Keratinocyte (primary cell): Measurements from ENCODE around the gene PCARE. TPM values are rescaled to one million over a fixed set of nuclear protein-coding genes. Genes with fewer than 3 reads are reported as not detected.

Experiments
- DNase-seq: peaks from one replicate; pipeline ENCODE4 v3.0.0-alpha.2; 2011; ENCODE audit warnings: low read depth, missing footprints, low spot score
- FAIRE-seq: peaks from 2 replicates; lab custom pipeline; 2011; peaks lifted over from hg19 to GRCh38; lab: Jason Lieb, UNC
- H2AFZ ChIP-seq: 2 replicates; pipeline ENCODE4 v1.6.0; 2012; ENCODE audit warnings: low read length, control low read depth, inconsistent platforms; ENCODE audit not compliant: control insufficient read depth
- H3K27ac ChIP-seq: 2 replicates; pipeline ENCODE4 v1.5.1; 2011; ENCODE audit warnings: low read length; ENCODE audit not compliant: control insufficient read depth, insufficient read depth
- H3K27me3 ChIP-seq: 3 replicates; pipeline ENCODE4 v1.6.0; 2011; ENCODE audit warnings: low read length; ENCODE audit not compliant: control insufficient read depth, insufficient read depth; ENCODE audit errors: extremely low read depth
- H3K36me3 ChIP-seq, 2 experiments: 2 replicates in 1 of 2; 3 replicates in 1 of 2; pipeline ENCODE4 v1.5.1; 2011; ENCODE audit warnings: low read length in 2 of 2, mild to moderate bottlenecking in 1 of 2; ENCODE audit not compliant: control insufficient read depth in 2 of 2, insufficient read depth in 2 of 2; ENCODE audit errors: extremely low read depth in 1 of 2
- H3K4me1 ChIP-seq: 3 replicates; pipeline ENCODE4 v1.5.1; 2011; ENCODE audit warnings: low read length; ENCODE audit not compliant: control insufficient read depth, insufficient read depth; ENCODE audit errors: extremely low read depth
- H3K4me2 ChIP-seq: 3 replicates; pipeline ENCODE4 v1.6.0; 2011; ENCODE audit warnings: low read depth, low read length; ENCODE audit not compliant: control insufficient read depth, insufficient read depth; ENCODE audit errors: extremely low read depth
- H3K4me3 ChIP-seq, 3 experiments: fragments of 200-600 bp in 1 of 3; sonication (generic) in 1 of 3; 2 replicates in 2 of 3; 3 replicates in 1 of 3; pipeline ENCODE4 v1.5.1; 2011 to 2016; ENCODE audit warnings: low read length in 3 of 3, mild to moderate bottlenecking in 3 of 3, control low read depth in 2 of 3, inconsistent platforms in 1 of 3, low read depth in 1 of 3, mixed read lengths in 1 of 3, mixed run types in 1 of 3, moderate library complexity in 1 of 3; ENCODE audit not compliant: control insufficient read depth in 2 of 3, insufficient read depth in 2 of 3; ENCODE audit errors: extremely low read depth in 1 of 3
- H3K79me2 ChIP-seq: 2 replicates; pipeline ENCODE4 v1.6.0; 2012; ENCODE audit warnings: low read length; ENCODE audit not compliant: control insufficient read depth, insufficient read depth
- H3K9ac ChIP-seq: 3 replicates; pipeline ENCODE4 v1.6.0; 2011; ENCODE audit warnings: low read length; ENCODE audit not compliant: control insufficient read depth, insufficient read depth; ENCODE audit errors: extremely low read depth
- H3K9me1 ChIP-seq: 3 replicates; pipeline ENCODE4 v1.6.0; 2011; ENCODE audit warnings: low read length; ENCODE audit not compliant: control insufficient read depth, insufficient read depth; ENCODE audit errors: extremely low read depth
- H3K9me3 ChIP-seq: 2 replicates; pipeline ENCODE4 v1.5.1; 2012; ENCODE audit warnings: low read depth, low read length; ENCODE audit not compliant: control insufficient read depth
- H4K20me1 ChIP-seq: 3 replicates; pipeline ENCODE4 v1.6.0; 2011; ENCODE audit warnings: low read length; ENCODE audit not compliant: control insufficient read depth, insufficient read depth; ENCODE audit errors: extremely low read depth
- CTCF ChIP-seq, 3 experiments: IDR thresholded peaks in 1 of 3; conservative IDR thresholded peaks in 1 of 3; optimal IDR thresholded peaks in 1 of 3; 2 replicates in 2 of 3; 3 replicates in 1 of 3; pipeline versions ENCODE3 to v1.5.1; 2011; ENCODE audit warnings: low read length in 3 of 3, mild to moderate bottlenecking in 3 of 3, moderate library complexity in 2 of 3, control low read depth in 1 of 3, inconsistent platforms in 1 of 3; ENCODE audit not compliant: insufficient read depth in 2 of 3; ENCODE audit errors: extremely low read depth in 1 of 3
- EZH2 ChIP-seq: IDR thresholded peaks from one replicate; pipeline ENCODE4 v1.6.1; 2012; ENCODE audit warnings: inconsistent platforms, mild to moderate bottlenecking, low read length, moderate library complexity
- dilution Hi-C: fragments of 300-500 bp; cut with MboI; formaldehyde crosslinking; loops from one replicate; pipeline ENCODE4 v1.7.0; 2020; ENCODE audit warnings: low sequenced_read_pairs; ENCODE audit not compliant: extremely low pct_ligation_motif_present
- polyA plus RNA-seq, 5 experiments: library from polyadenylated mRNA; depleted of rRNA in 3 of 5; stranded (reverse) in 3 of 5; stranded (forward) in 1 of 5; unstranded in 1 of 5; fragments of >200 nt; gene quantifications; 1 replicate in 1 of 5; 2 replicates in 3 of 5; 3 replicates in 1 of 5; pipeline versions ENCODE4 v1.2.1 to v1.2.3, GENCODE V29; 2011 to 2012; ENCODE audit warnings: missing spikeins in 2 of 5, low read depth in 1 of 5, low replicate concordance in 1 of 5

PCARE gene
- polyA plus RNA-seq, 1 donor (not counting 4 experiments of a cell fraction or from before 2014, with no cell fraction given): not detected

DNA sequence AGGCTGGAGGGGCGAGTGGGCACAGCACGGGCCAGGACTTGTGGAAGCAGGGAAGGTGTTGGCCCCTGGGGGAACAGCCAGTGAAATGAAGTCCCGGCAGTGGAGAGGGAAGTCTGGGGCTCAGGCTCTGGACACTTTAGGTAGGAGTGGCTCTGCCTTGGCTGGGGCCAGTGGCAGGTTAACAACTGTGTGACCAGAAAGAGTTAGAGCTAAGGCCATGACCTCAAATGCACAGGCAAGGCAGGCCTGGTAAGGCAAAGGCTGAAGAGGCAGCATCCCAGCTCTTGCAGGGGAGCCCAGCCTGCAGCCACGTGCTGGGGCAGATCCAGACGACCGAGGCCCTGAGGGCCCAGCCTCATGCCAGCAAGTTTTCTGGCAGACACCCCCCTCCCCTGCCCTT, 21.5 kb downstream of the PCARE start:
- no peaks in the 10 kb centered on the region for H3K79me2 ChIP-seq
- no peak overlapping the region for H3K9ac ChIP-seq
- DNase-seq (no peak), FAIRE-seq (no peak)
- H3K4me2 ChIP-seq: no peak overlapping the region
- TF ChIP-seq EZH2 (no peak), CTCF (optimal IDR thresholded peaks at IDR 0.05 in 1 of 3, IDR thresholded peaks at IDR 0.05 in 1 of 3, conservative IDR thresholded peaks at IDR 0.05 in 1 of 3; ENCODE audit: extremely low read depth in 1 of 3, insufficient read depth in 2 of 3, low read length in 3 of 3) (no peak)
- no peaks in the 10 kb centered on the region for H4K20me1 ChIP-seq
- dilution Hi-C loops: loop anchor here (25.0 kb wide), 1 partner anchor 134 kb away; no protein-coding TSS in a partner anchor
- H3K9me3 ChIP-seq: no peaks in the 10 kb centered on the region
- no peaks in the 10 kb centered on the region for H3K27me3 ChIP-seq
- H3K27ac ChIP-seq: no peak overlapping the region
- H3K9me1 ChIP-seq: no peaks in the 10 kb centered on the region
- no peak overlapping the region for H2AFZ ChIP-seq
- no peaks in the 10 kb centered on the region for H3K36me3 ChIP-seq
- peaks cover 16% of the 10 kb centered on the region for H3K4me1 ChIP-seq
- H3K4me3 ChIP-seq: no peak overlapping the region

DNA sequence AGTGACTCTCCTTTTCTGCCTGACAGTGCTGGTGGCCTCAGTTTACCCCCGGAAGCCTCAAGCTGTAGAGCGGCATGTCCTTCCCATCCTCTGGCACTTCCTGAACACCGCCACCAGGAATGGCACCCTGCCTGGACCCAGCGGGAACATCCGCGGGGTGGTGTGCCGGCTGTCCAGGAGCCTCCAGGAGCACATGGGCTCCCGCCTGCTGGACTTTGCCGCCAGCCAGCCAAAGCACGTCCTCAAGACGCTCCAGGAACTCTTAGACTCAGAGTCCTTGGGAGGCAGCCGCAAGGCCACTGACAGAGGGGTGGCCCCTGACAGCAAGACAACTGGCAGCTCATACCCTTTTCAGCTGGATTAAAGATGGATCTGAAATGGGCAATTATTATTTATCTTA, 22.6 kb downstream of the PCARE start:
- no peak overlapping the region for H3K9ac ChIP-seq
- no peaks in the 10 kb centered on the region for H3K27me3 ChIP-seq
- TF ChIP-seq EZH2 (no peak), CTCF (optimal IDR thresholded peaks at IDR 0.05 in 1 of 3, IDR thresholded peaks at IDR 0.05 in 1 of 3, conservative IDR thresholded peaks at IDR 0.05 in 1 of 3; ENCODE audit: extremely low read depth in 1 of 3, insufficient read depth in 2 of 3, low read length in 3 of 3) (no peak)
- H3K9me3 ChIP-seq: no peaks in the 10 kb centered on the region
- H3K36me3 ChIP-seq: no peaks in the 10 kb centered on the region
- H3K9me1 ChIP-seq: no peaks in the 10 kb centered on the region
- no peak overlapping the region for H3K4me2 ChIP-seq
- no peak for DNase-seq
- FAIRE-seq: no peak
- no peak overlapping the region for H3K27ac ChIP-seq
- no peaks in the 10 kb centered on the region for H3K79me2 ChIP-seq
- no peak overlapping the region for H3K4me3 ChIP-seq
- dilution Hi-C loops: loop anchor here (25.0 kb wide), 1 partner anchor 136 kb away; no protein-coding TSS in a partner anchor
- no peak overlapping the region for H2AFZ ChIP-seq
- no peaks in the 10 kb centered on the region for H4K20me1 ChIP-seq
- H3K4me1 ChIP-seq: peaks cover 16% of the 10 kb centered on the region
